Gastrocnemius medialis (tissue), 4 donors: ENCODE data around the gene SKIC3. TPM values are rescaled to one million over a fixed set of nuclear protein-coding genes. Genes with fewer than 3 reads are reported as not detected.

ENCODE experiments used
- ATAC-seq, 2 donors: fragments of 150-250 bp; one replicate each; pipeline ENCODE4 v1.9.1; 2016
- DNase-seq, 2 donors: peaks; one replicate each; pipeline ENCODE4 v3.0.0-alpha.2; 2019
- H3K27ac ChIP-seq, 4 donors: fragments of 200-600 bp; sonication (generic); 1 replicate in 1 of 4; 2 replicates in 3 of 4; pipeline ENCODE4 v1.5.1; 2016 to 2018; ENCODE audit warnings: mild to moderate bottlenecking in 2 of 4, moderate library complexity in 1 of 4
- H3K27me3 ChIP-seq, 3 donors: fragments of 200-600 bp; sonication (generic) in 2 of 3; 1 replicate in 1 of 3; 2 replicates in 2 of 3; pipeline versions ENCODE4 v1.5.1 to v1.6.0; 2016 to 2019; ENCODE audit warnings: mild to moderate bottlenecking in 1 of 3, moderate library complexity in 1 of 3
- H3K36me3 ChIP-seq, 2 donors: fragments of 200-600 bp; sonication (generic) in 1 of 2; one replicate each; pipeline ENCODE4 v1.5.1; 2017 to 2018
- H3K4me1 ChIP-seq, 2 donors: fragments of 200-600 bp; sonication (generic) in 1 of 2; one replicate each; pipeline ENCODE4 v1.5.1; 2016 to 2017; ENCODE audit warnings: mild to moderate bottlenecking in 2 of 2
- H3K4me3 ChIP-seq, 4 donors: fragments of 200-600 bp; sonication (generic) in 3 of 4; 1 replicate in 1 of 4; 2 replicates in 3 of 4; pipeline ENCODE4 v1.5.1; 2016 to 2019; ENCODE audit warnings: mild to moderate bottlenecking in 2 of 4
- H3K9me3 ChIP-seq, 3 donors: fragments of 200-600 bp; sonication (generic) in 2 of 3; 1 replicate in 1 of 3; 2 replicates in 2 of 3; pipeline ENCODE4 v1.5.1; 2016 to 2019
- POLR2A ChIP-seq, 2 donors: fragments of 450-650 bp; IDR thresholded peaks; one replicate each; pipeline ENCODE4 v1.6.1; 2017; ENCODE audit warnings: antibody characterized with exemption in 2 of 2, mild to moderate bottlenecking in 2 of 2, moderate library complexity in 2 of 2
- in situ Hi-C, 4 donors: fragments of 200-750 bp; cut with MboI; loops; one replicate each; pipeline versions ENCODE4 v1.15.0 to v1.8.0; 2017; ENCODE audit warnings: low sequenced_read_pairs in 4 of 4
- intact Hi-C: fragments of 100-400 bp; cut with DNase I; formaldehyde crosslinking; loops from one replicate; pipeline ENCODE4 v1.15.1; 2023; ENCODE audit warnings: low total_unique reads
- total RNA-seq, 4 donors: library from RNA; depleted of rRNA; stranded (reverse); fragments of >200 nt; gene quantifications; one replicate each; pipeline versions ENCODE4 v1.1.0 to v1.2.3, GENCODE V29; 2016
- TF ChIP-seq, protein P1 (sequence below), 5 experiments: fragments of 450-650 bp in 3 of 5; fragments of 200-600 bp in 2 of 5; sonication (generic) in 2 of 5; IDR thresholded peaks in 4 of 5; conservative IDR thresholded peaks in 1 of 5; 1 replicate in 4 of 5; 2 replicates in 1 of 5; pipeline ENCODE4 v1.5.1; 2016 to 2019; ENCODE audit warnings: antibody characterized with exemption in 5 of 5, mild to moderate bottlenecking in 3 of 5, moderate library complexity in 3 of 5

The SKIC3 gene
- total RNA-seq, 4 donors from 2014 or later: 40.6 to 54.4 (median 43.4) TPM

DNA sequence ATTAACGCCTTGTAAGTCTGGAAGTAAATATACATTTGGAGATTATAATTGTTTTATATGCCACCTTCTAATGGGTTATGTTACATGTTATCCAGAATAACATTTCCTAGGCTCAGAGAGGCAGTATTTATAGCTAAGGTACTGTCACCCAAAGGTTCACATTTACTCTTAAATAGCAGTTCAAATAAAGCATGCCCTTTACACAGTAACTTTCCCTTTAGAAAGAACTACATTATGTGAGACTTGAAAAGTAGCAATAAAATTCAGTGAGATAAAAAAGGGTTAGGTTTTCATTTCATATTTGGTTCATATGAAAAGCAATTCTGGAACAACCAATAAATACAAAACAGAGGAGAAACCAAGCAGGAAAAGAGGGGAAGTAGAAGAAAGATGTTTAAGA is 35.1 kb downstream of the SKIC3 start:
- DNase-seq (no peak), ATAC-seq (no peak)
- intact Hi-C loops: no loop called here
- Histone ChIP-seq H3K27ac (no peak overlapping the region), H3K4me1 (no peaks in the 10 kb centered on the region), H3K36me3 (peaks cover 0 to 88% of the 10 kb centered on the region in 2 donors), H3K4me3 (no peak overlapping the region), H3K9me3 (no peaks in the 10 kb centered on the region), H3K27me3 (no peaks in the 10 kb centered on the region)
- TF ChIP-seq POLR2A (IDR thresholded peaks at IDR 0.05): no peak
- TF ChIP-seq, protein P1, sequence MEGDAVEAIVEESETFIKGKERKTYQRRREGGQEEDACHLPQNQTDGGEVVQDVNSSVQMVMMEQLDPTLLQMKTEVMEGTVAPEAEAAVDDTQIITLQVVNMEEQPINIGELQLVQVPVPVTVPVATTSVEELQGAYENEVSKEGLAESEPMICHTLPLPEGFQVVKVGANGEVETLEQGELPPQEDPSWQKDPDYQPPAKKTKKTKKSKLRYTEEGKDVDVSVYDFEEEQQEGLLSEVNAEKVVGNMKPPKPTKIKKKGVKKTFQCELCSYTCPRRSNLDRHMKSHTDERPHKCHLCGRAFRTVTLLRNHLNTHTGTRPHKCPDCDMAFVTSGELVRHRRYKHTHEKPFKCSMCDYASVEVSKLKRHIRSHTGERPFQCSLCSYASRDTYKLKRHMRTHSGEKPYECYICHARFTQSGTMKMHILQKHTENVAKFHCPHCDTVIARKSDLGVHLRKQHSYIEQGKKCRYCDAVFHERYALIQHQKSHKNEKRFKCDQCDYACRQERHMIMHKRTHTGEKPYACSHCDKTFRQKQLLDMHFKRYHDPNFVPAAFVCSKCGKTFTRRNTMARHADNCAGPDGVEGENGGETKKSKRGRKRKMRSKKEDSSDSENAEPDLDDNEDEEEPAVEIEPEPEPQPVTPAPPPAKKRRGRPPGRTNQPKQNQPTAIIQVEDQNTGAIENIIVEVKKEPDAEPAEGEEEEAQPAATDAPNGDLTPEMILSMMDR (IDR thresholded peaks at IDR 0.05 in 4 of 5, conservative IDR thresholded peaks at IDR 0.05 in 1 of 5): no peak
- in situ Hi-C loops: no loop called here

DNA sequence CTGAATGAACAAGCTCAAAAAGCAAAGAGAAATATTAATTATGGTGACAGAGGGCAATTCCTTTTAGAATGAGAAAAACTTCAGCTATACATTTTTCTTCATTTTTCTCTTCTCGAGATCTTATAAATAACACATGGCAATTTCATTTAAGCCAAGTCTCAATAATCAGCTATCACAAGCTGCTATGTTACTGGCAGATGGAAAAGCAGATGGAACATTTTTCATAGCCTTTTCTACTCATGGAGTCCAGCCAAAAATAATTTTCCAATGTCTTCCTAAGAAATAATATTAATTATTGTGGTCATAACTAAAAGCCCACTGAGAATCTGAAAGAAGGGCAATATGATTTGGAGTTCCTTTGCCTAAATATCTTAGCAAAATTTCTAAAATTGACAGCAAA is 35.6 kb downstream of the SKIC3 start:
- Histone ChIP-seq H3K4me3 (no peak overlapping the region), H3K4me1 (no peaks in the 10 kb centered on the region), H3K36me3 (peaks cover 0 to 88% of the 10 kb centered on the region in 2 donors), H3K27me3 (no peaks in the 10 kb centered on the region), H3K9me3 (no peaks in the 10 kb centered on the region), H3K27ac (no peak overlapping the region)
- DNase-seq: no peak
- TF ChIP-seq, protein P1 (IDR thresholded peaks at IDR 0.05 in 4 of 5, conservative IDR thresholded peaks at IDR 0.05 in 1 of 5): no peak
- TF ChIP-seq POLR2A (IDR thresholded peaks at IDR 0.05): no peak
- in situ Hi-C loops: no loop called here
- intact Hi-C loops: no loop called here
- no peak for ATAC-seq

DNA sequence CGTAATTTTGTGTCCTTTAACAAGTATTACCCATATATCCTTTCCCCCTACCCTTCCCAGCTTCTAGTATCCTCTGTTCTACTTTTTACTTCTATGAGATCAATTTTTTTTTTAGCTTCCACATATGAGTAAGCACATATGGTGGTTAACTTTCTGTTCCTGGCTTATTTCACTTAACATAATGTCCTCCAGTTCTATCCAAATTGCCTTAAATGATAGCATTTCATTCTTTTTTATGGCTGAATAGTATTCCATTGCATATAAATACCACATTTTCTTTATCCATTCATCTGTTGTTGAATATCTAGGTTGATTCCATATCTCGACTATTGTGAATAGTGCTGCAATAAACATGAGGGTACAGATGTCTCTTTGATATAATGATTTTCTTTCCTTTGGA is 36.4 kb downstream of the SKIC3 start:
- Histone ChIP-seq H3K36me3 (peaks cover 0 to 91% of the 10 kb centered on the region in 2 donors), H3K9me3 (no peaks in the 10 kb centered on the region), H3K27ac (no peak overlapping the region), H3K4me1 (no peaks in the 10 kb centered on the region), H3K4me3 (no peak overlapping the region), H3K27me3 (no peaks in the 10 kb centered on the region)
- in situ Hi-C loops (no loop called here), intact Hi-C loops (no loop called here)
- no peak for TF ChIP-seq POLR2A (IDR thresholded peaks at IDR 0.05)
- TF ChIP-seq, protein P1 (IDR thresholded peaks at IDR 0.05 in 4 of 5, conservative IDR thresholded peaks at IDR 0.05 in 1 of 5): no peak
- no peak for DNase-seq
- ATAC-seq: no peak

DNA sequence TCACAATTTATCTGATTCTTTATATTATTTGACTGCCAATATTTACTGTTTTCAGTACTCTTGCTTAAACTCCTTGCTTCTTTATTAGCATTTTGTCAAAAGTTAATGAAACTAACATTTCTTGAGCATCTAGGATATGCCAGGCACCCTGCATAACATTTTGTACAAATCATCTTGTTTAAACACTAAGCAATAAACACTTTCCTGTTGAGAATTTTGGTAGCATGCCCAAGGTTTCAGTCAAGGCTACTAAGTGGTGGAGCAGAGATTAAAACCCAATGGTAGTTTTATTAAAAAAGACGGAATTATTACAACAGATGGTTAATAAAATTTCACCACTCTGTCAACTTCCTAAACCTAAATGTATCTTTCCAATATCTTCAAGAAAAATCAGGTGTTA is 43.2 kb downstream of the SKIC3 start:
- ATAC-seq (no peak), DNase-seq (no peak)
- Histone ChIP-seq H3K9me3 (no peaks in the 10 kb centered on the region), H3K4me3 (no peak overlapping the region), H3K27ac (no peak overlapping the region), H3K36me3 (peaks cover 3 to 99% of the 10 kb centered on the region in 2 donors), H3K27me3 (no peaks in the 10 kb centered on the region), H3K4me1 (no peaks in the 10 kb centered on the region)
- in situ Hi-C loops: no loop called here
- intact Hi-C loops: no loop called here
- TF ChIP-seq, protein P1 (IDR thresholded peaks at IDR 0.05 in 4 of 5, conservative IDR thresholded peaks at IDR 0.05 in 1 of 5): no peak
- no peak for TF ChIP-seq POLR2A (IDR thresholded peaks at IDR 0.05)

DNA sequence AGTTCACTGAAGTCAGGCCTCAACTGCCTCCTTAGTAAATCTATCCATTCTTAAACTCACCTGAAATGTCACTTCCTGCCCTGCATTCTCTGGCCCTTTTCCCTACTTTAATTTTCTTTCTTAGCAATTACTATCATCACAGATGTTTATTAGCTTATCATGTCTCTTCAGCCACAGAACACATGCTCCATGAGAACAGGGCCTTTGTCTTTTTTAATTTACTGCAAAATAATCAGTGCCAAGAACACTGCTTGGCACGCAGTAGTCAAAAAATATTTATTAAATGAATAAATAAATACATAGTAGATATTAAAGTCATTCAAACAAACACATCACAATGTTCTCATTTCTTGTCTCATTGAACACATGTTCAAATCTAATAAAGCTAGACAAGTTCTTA is 46.2 kb downstream of the SKIC3 start:
- no peaks in the 10 kb centered on the region for H3K27me3 ChIP-seq
- peaks cover 3 to 87% of the 10 kb centered on the region in 2 donors for H3K36me3 ChIP-seq
- H3K4me3 ChIP-seq: no peak overlapping the region
- no peaks in the 10 kb centered on the region for H3K9me3 ChIP-seq
- H3K4me1 ChIP-seq: no peaks in the 10 kb centered on the region
- TF ChIP-seq POLR2A (IDR thresholded peaks at IDR 0.05): no peak
- TF ChIP-seq, protein P1 (IDR thresholded peaks at IDR 0.05 in 4 of 5, conservative IDR thresholded peaks at IDR 0.05 in 1 of 5): no peak
- no peak for ATAC-seq
- H3K27ac ChIP-seq: no peak overlapping the region
- no peak for DNase-seq
- intact Hi-C loops (no loop called here), in situ Hi-C loops (no loop called here)
